GM23338 (cell line): ENCODE data around the gene EDAR. TPM values are rescaled to one million over a fixed set of nuclear protein-coding genes. Genes with fewer than 3 reads are reported as not detected.

Experiments
- ATAC-seq: fragments of 200-7000 bp; cut with Tn5 transposase; 3 replicates; pipeline ENCODE4 v1.9.1; 2020
- DNase-seq: peaks from one replicate; pipeline ENCODE4 v3.0.0-alpha.2; 2015; ENCODE audit warnings: low spot score
- H2AFZ ChIP-seq: fragments of 200-600 bp; sonication (generic); 2 replicates; pipeline ENCODE4 v1.8.0; 2016; ENCODE audit warnings: antibody characterized with exemption, mild to moderate bottlenecking, moderate library complexity
- H3F3A ChIP-seq: fragments of 200-600 bp; sonication (generic); replicated peaks from 2 replicates; pipeline ENCODE4 v1.8.0; 2017; ENCODE audit warnings: antibody characterized with exemption, mixed run types, low read depth
- H3K27ac ChIP-seq: fragments of 200-600 bp; sonication (generic); 2 replicates; pipeline ENCODE4 v1.6.1; 2016; ENCODE audit warnings: low read depth
- H3K27me3 ChIP-seq: fragments of 200-600 bp; sonication (generic); 2 replicates; pipeline ENCODE4 v1.8.0; 2016; ENCODE audit warnings: mild to moderate bottlenecking, mixed run types, moderate library complexity; ENCODE audit not compliant: insufficient read depth
- H3K36me3 ChIP-seq: fragments of 200-600 bp; sonication (generic); 2 replicates; pipeline ENCODE4 v1.8.0; 2016; ENCODE audit warnings: mild to moderate bottlenecking; ENCODE audit not compliant: insufficient read depth
- H3K4me1 ChIP-seq: fragments of 200-600 bp; sonication (generic); 2 replicates; pipeline ENCODE4 v1.8.0; 2016; ENCODE audit warnings: mild to moderate bottlenecking, moderate library complexity; ENCODE audit not compliant: insufficient read depth
- H3K4me2 ChIP-seq: fragments of 200-600 bp; sonication (generic); 2 replicates; pipeline ENCODE4 v1.7.1; 2017; ENCODE audit warnings: mixed run types
- H3K4me3 ChIP-seq: fragments of 200-600 bp; sonication (generic); 2 replicates; pipeline ENCODE4 v1.6.1; 2016; ENCODE audit warnings: mixed run types
- H3K79me2 ChIP-seq: fragments of 200-600 bp; sonication (generic); replicated peaks from 2 replicates; pipeline ENCODE4 v1.8.0; 2017; ENCODE audit warnings: mild to moderate bottlenecking; ENCODE audit not compliant: insufficient read depth
- H3K9me2 ChIP-seq: fragments of 200-600 bp; sonication (generic); 2 replicates; pipeline ENCODE4 v1.8.0; 2017; ENCODE audit not compliant: insufficient read depth
- H4K20me1 ChIP-seq: fragments of 200-600 bp; sonication (generic); replicated peaks from 2 replicates; pipeline ENCODE4 v1.8.0; 2017; ENCODE audit warnings: mild to moderate bottlenecking; ENCODE audit not compliant: insufficient read depth
- H3K27ac Mint-ChIP-seq: 2 replicates; pipeline ENCODE4 v1.8.0; 2020; ENCODE audit warnings: inconsistent platforms, mild to moderate bottlenecking, moderate library complexity, mixed read lengths
- H3K27me3 Mint-ChIP-seq: 3 replicates; pipeline ENCODE4 v1.8.0; 2022; ENCODE audit warnings: low read depth, mild to moderate bottlenecking, moderate library complexity, mixed read lengths, inconsistent platforms; ENCODE audit not compliant: insufficient read depth, poor library complexity
- H3K36me3 Mint-ChIP-seq: 3 replicates; pipeline ENCODE4 v1.8.0; 2021; ENCODE audit warnings: low read depth, mild to moderate bottlenecking, inconsistent platforms, moderate library complexity, mixed read lengths
- H3K4me1 Mint-ChIP-seq: 3 replicates; pipeline ENCODE4 v1.8.0; 2020; ENCODE audit warnings: mild to moderate bottlenecking, inconsistent platforms, mixed read lengths
- H3K4me3 Mint-ChIP-seq: 3 replicates; pipeline ENCODE4 v1.8.0; 2021; ENCODE audit warnings: moderate library complexity, mild to moderate bottlenecking, inconsistent platforms, mixed read lengths
- H3K9me3 Mint-ChIP-seq: 3 replicates; pipeline ENCODE4 v1.8.0; 2020; ENCODE audit warnings: moderate library complexity, mild to moderate bottlenecking, inconsistent platforms, mixed read lengths
- CREB1 ChIP-seq: fragments of 250-450 bp; sonication (Bioruptor Pico); IDR thresholded peaks from 2 replicates; pipeline ENCODE4 v1.5.0; 2020; ENCODE audit warnings: low read depth, mild to moderate bottlenecking, moderate library complexity
- CTCF ChIP-seq, 2 experiments: fragments of 200-600 bp in 1 of 2; sonication (generic) in 1 of 2; conservative IDR thresholded peaks; 2 replicates each; pipeline versions ENCODE4 v1.5.1 to v1.6.1; 2016 to 2017; ENCODE audit warnings: antibody characterized with exemption in 2 of 2, low read depth in 2 of 2, mild to moderate bottlenecking in 2 of 2, moderate library complexity in 1 of 2
- EZH2 ChIP-seq: fragments of 200-600 bp; sonication (generic); IDR thresholded peaks from one replicate; pipeline ENCODE4 v1.8.0; 2017; ENCODE audit warnings: antibody characterized with exemption, mild to moderate bottlenecking, low read depth; ENCODE audit not compliant: unreplicated experiment
- EZH2phosphoT487 ChIP-seq: fragments of 200-600 bp; sonication (generic); IDR thresholded peaks from one replicate; pipeline ENCODE4 v1.8.1; 2018; ENCODE audit warnings: antibody characterized with exemption; ENCODE audit not compliant: unreplicated experiment
- JUNB ChIP-seq: IDR thresholded peaks from one replicate; pipeline ENCODE4 v1.6.1; 2016; ENCODE audit warnings: antibody characterized with exemption; ENCODE audit not compliant: unreplicated experiment
- NANOG ChIP-seq: IDR thresholded peaks from 2 replicates; pipeline ENCODE4 v1.6.1; 2016; ENCODE audit warnings: antibody characterized with exemption, borderline replicate concordance
- POLR2AphosphoS5 ChIP-seq: IDR thresholded peaks from 2 replicates; pipeline ENCODE4 v1.6.1; 2016; ENCODE audit warnings: antibody characterized with exemption, low read depth
- STAT1 ChIP-seq: IDR thresholded peaks from one replicate; pipeline ENCODE4 v1.6.1; 2016; ENCODE audit warnings: antibody characterized with exemption; ENCODE audit not compliant: unreplicated experiment
- ZNF114 ChIP-seq: fragments of 250-450 bp; sonication (Bioruptor Pico); IDR thresholded peaks from 2 replicates; pipeline ENCODE4 v1.5.0; 2020; ENCODE audit warnings: mild to moderate bottlenecking, moderate library complexity
- ZNF331 ChIP-seq: fragments of 250-450 bp; sonication (Bioruptor Pico); IDR thresholded peaks from 2 replicates; pipeline ENCODE4 v1.5.0; 2020; ENCODE audit warnings: low read depth, mild to moderate bottlenecking, moderate library complexity
- ZNF462 ChIP-seq: fragments of 250-450 bp; sonication (Bioruptor Pico); IDR thresholded peaks from 2 replicates; pipeline ENCODE4 v1.5.0; 2020; ENCODE audit warnings: mild to moderate bottlenecking, moderate library complexity
- polyA plus RNA-seq: library from polyadenylated mRNA; unstranded; fragments of >200 nt; fragmentation: Nextera tagmentation; extraction: Ambion mirVana; gene quantifications from 2 replicates; pipeline ENCODE4 v1.2.1, GENCODE V29; 2016
- total RNA-seq: library from RNA; depleted of rRNA; stranded (reverse); fragments of >200 nt; shearing (Covaris generic); gene quantifications from 2 replicates; pipeline ENCODE4 v1.2.3, GENCODE V29; 2014
- TF ChIP-seq, protein P1 (sequence below): IDR thresholded peaks from 2 replicates; pipeline ENCODE4 v1.6.1; 2016; ENCODE audit warnings: antibody characterized with exemption
- TF ChIP-seq, protein P2 (sequence below): IDR thresholded peaks from one replicate; pipeline ENCODE4 v1.6.1; 2018; ENCODE audit warnings: antibody characterized with exemption; ENCODE audit not compliant: unreplicated experiment

EDAR gene
- total and polyA plus RNA-seq, 2 experiments from 2014 or later = not detected

- H4K20me1 ChIP-seq = no peaks in the 10 kb centered on the region
- H3K9me3 Mint-ChIP-seq = no peaks in the 10 kb centered on the region
- H3K27ac ChIP-seq = no peak overlapping the region
- H3K27ac Mint-ChIP-seq = no peak overlapping the region
- H3F3A ChIP-seq = no peaks in the 10 kb centered on the region
- H3K27me3 ChIP-seq = no peaks in the 10 kb centered on the region
- no peak overlapping the region for H3K4me2 ChIP-seq
- H3K27me3 Mint-ChIP-seq = peaks cover 4% of the 10 kb centered on the region
- peak; percentile 79 for ATAC-seq
- peak; percentile 39 for DNase-seq
- H3K4me1 Mint-ChIP-seq = peaks cover 33% of the 10 kb centered on the region
- H2AFZ ChIP-seq = no peak overlapping the region
- TF ChIP-seq ZNF114 (no peak), EZH2 (no peak), STAT1 (no peak), ZNF462 (CRISPR knock-in tag) (no peak), POLR2AphosphoS5 (no peak), JUNB (no peak), EZH2phosphoT487 (no peak), ZNF331 (CRISPR knock-in tag) (no peak), CTCF (conservative IDR thresholded peaks at IDR 0.05; ENCODE audit: low read depth in 2 of 2) (no peak), NANOG (no peak), CREB1 (CRISPR knock-in tag) (no peak)
- TF ChIP-seq, protein P1, sequence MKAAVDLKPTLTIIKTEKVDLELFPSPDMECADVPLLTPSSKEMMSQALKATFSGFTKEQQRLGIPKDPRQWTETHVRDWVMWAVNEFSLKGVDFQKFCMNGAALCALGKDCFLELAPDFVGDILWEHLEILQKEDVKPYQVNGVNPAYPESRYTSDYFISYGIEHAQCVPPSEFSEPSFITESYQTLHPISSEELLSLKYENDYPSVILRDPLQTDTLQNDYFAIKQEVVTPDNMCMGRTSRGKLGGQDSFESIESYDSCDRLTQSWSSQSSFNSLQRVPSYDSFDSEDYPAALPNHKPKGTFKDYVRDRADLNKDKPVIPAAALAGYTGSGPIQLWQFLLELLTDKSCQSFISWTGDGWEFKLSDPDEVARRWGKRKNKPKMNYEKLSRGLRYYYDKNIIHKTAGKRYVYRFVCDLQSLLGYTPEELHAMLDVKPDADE = no peak
- TF ChIP-seq, protein P2, sequence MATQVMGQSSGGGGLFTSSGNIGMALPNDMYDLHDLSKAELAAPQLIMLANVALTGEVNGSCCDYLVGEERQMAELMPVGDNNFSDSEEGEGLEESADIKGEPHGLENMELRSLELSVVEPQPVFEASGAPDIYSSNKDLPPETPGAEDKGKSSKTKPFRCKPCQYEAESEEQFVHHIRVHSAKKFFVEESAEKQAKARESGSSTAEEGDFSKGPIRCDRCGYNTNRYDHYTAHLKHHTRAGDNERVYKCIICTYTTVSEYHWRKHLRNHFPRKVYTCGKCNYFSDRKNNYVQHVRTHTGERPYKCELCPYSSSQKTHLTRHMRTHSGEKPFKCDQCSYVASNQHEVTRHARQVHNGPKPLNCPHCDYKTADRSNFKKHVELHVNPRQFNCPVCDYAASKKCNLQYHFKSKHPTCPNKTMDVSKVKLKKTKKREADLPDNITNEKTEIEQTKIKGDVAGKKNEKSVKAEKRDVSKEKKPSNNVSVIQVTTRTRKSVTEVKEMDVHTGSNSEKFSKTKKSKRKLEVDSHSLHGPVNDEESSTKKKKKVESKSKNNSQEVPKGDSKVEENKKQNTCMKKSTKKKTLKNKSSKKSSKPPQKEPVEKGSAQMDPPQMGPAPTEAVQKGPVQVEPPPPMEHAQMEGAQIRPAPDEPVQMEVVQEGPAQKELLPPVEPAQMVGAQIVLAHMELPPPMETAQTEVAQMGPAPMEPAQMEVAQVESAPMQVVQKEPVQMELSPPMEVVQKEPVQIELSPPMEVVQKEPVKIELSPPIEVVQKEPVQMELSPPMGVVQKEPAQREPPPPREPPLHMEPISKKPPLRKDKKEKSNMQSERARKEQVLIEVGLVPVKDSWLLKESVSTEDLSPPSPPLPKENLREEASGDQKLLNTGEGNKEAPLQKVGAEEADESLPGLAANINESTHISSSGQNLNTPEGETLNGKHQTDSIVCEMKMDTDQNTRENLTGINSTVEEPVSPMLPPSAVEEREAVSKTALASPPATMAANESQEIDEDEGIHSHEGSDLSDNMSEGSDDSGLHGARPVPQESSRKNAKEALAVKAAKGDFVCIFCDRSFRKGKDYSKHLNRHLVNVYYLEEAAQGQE = no peak
- no peaks in the 10 kb centered on the region for H3K9me2 ChIP-seq
- H3K36me3 ChIP-seq = no peaks in the 10 kb centered on the region
- no peaks in the 10 kb centered on the region for H3K79me2 ChIP-seq
- H3K36me3 Mint-ChIP-seq = no peaks in the 10 kb centered on the region
- H3K4me3 Mint-ChIP-seq = no peak overlapping the region
- H3K4me1 ChIP-seq = no peaks in the 10 kb centered on the region; the same call in 1 of the 2 replicates
- no peak overlapping the region for H3K4me3 ChIP-seq
Observed at GRCh38 chr2:108935271-108935741, 53.7 kb downstream of the EDAR start.
